SJSA1 (cell line): ENCODE data around the gene GADD45G. TPM values are rescaled to one million over a fixed set of nuclear protein-coding genes. Genes with fewer than 3 reads are reported as not detected.

ENCODE experiments used
- DNase-seq, 2 experiments: peaks; one replicate each; pipeline ENCODE4 v3.0.0-alpha.2; 2015 to 2020; ENCODE audit warnings: low spot score in 2 of 2, low read depth in 1 of 2
- H3K27ac ChIP-seq: fragments of 250-450 bp; sonication (Bioruptor Pico); 2 replicates; pipeline ENCODE4 v1.5.1; 2020; ENCODE audit warnings: mild to moderate bottlenecking, moderate library complexity
- H3K27me3 ChIP-seq: fragments of 250-450 bp; sonication (Bioruptor Pico); replicated peaks from 2 replicates; pipeline ENCODE4 v1.5.1; 2020; ENCODE audit warnings: mild to moderate bottlenecking, moderate library complexity
- H3K36me3 ChIP-seq: fragments of 250-450 bp; sonication (Bioruptor Pico); 2 replicates; pipeline ENCODE4 v1.5.1; 2020; ENCODE audit warnings: mild to moderate bottlenecking
- H3K4me1 ChIP-seq: fragments of 250-450 bp; sonication (Bioruptor Pico); replicated peaks from 2 replicates; pipeline ENCODE4 v1.6.1; 2021; ENCODE audit warnings: mild to moderate bottlenecking
- H3K4me3 ChIP-seq: fragments of 250-450 bp; sonication (Bioruptor Pico); 2 replicates; pipeline ENCODE4 v1.5.1; 2020; ENCODE audit warnings: mild to moderate bottlenecking
- H3K9me3 ChIP-seq: fragments of 250-450 bp; sonication (Bioruptor Pico); replicated peaks from 2 replicates; pipeline ENCODE4 v1.5.1; 2020; ENCODE audit warnings: mild to moderate bottlenecking
- total RNA-seq: library from RNA; depleted of rRNA; stranded (reverse); fragments of >200 nt; shearing (Covaris generic); gene quantifications from 2 replicates; pipeline ENCODE4 v1.2.3, GENCODE V29; 2014; rRNA removed

Gene GADD45G
- total RNA-seq, 1 experiment from 2014 or later = not detected

DNA sequence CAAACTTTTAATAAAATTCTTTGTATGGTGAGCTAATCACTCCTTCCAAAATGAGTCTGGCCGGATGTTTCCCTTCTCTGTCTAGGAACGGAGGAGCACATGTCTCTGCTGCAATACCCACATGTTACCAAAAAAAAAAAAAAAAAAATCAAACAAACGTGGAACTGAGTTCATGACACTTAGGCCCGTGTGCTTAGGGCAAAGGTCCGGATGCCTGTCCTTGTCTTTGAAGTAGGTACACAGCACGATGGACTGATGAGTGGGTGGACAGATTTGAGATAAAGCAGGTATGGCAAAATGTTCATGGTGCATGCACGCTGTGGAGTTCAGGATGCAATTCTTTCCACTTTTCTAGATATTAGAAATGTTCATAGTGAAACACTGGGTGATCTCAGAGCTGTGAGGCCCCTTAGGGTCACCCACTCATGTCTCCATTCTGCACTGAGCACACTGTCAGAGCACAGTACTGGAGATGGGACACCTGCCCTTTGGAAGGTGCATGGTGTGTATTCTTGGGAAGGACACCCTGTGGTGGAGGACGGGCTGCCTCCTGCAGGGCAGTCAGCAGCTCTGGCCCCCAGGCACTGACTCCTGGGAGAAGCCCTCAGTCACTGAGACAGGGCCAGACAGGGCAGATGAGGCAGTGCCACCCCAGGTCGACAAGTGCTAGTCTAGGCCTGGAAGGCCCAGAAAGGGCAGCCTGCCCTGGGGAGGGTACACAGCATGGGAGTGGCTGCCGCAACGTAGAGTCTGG lies 43.6 kb downstream of the GADD45G start:
- Histone ChIP-seq H3K36me3 (no peaks in the 10 kb centered on the region), H3K4me1 (no peaks in the 10 kb centered on the region), H3K27ac (no peak overlapping the region), H3K27me3 (peaks cover 3% of the 10 kb centered on the region), H3K4me3 (no peak overlapping the region), H3K9me3 (no peaks in the 10 kb centered on the region)
- DNase-seq = no peak

GRCh38 chr9:89649039-89649691 lies 44.4 kb downstream of the GADD45G start:
- no peaks in the 10 kb centered on the region for H3K9me3 ChIP-seq
- H3K36me3 ChIP-seq = no peaks in the 10 kb centered on the region
- peaks cover 3% of the 10 kb centered on the region for H3K27me3 ChIP-seq
- no peak overlapping the region for H3K4me3 ChIP-seq
- no peaks in the 10 kb centered on the region for H3K4me1 ChIP-seq
- DNase-seq = no peak
- no peak overlapping the region for H3K27ac ChIP-seq

- Histone ChIP-seq H3K9me3 (no peaks in the 10 kb centered on the region), H3K36me3 (no peaks in the 10 kb centered on the region), H3K4me3 (no peak overlapping the region), H3K27me3 (no peaks in the 10 kb centered on the region; the same call in 1 of the 2 replicates), H3K4me1 (no peaks in the 10 kb centered on the region), H3K27ac (no peak overlapping the region)
- no peak for DNase-seq
Observed at GRCh38 chr9:89654025-89654662, 49.3 kb downstream of the GADD45G start.

- Histone ChIP-seq H3K4me3 (no peak overlapping the region), H3K36me3 (no peaks in the 10 kb centered on the region), H3K27ac (no peak overlapping the region), H3K27me3 (no peaks in the 10 kb centered on the region; the same call in 1 of the 2 replicates), H3K9me3 (no peaks in the 10 kb centered on the region), H3K4me1 (no peaks in the 10 kb centered on the region)
- DNase-seq = no peak
Observed at GRCh38 chr9:89655056-89655989, 50.5 kb downstream of the GADD45G start.

Other genes starting within 250 kb of the GADD45G start
- 0.03 and 0.37 TPM in 2 replicates for gene SEMA4D, start 106.9 kb upstream of the GADD45G start, total RNA-seq